ENCODE data around the gene SHROOM1. TPM values are rescaled to one million over a fixed set of nuclear protein-coding genes. Genes with fewer than 3 reads are reported as not detected.

The SHROOM1 gene
- total and polyA plus RNA-seq, 8 donors: 8.1 to 20.6 (median 10.0) TPM

DNA sequence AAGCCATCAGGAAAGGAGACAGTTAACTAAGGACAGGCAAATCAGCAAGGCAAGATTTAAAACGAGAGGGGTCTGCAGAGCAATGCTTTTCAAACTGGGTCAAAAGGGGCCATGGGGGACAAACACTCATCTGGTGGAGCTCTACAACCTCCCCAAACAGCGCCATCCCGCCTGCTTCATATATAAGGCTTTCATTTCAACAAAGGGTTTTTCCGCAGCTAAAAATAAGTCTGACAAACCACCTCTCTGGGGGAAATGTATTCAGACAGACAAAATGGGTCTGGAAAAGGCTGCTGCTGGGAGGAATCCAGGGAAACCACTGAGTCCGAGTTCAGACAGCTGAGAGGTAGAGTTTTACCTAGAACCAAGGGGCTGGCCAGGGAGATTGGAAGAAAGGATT is 45.1 kb downstream of the SHROOM1 start:
- Histone ChIP-seq H3K36me3 (no peaks in the 10 kb centered on the region), H3K27ac (no peak overlapping the region), H3K4me3 (no peak overlapping the region), H3K9me3 (no peaks in the 10 kb centered on the region), H3K27me3 (peaks cover 0 to 13% of the 10 kb centered on the region in 2 donors), H3K4me1 (peaks cover 0 to 7% of the 10 kb centered on the region in 2 donors)
- DNase-seq (no peak), ATAC-seq (no peak)
- intact Hi-C loops (cut with DNase I): no loop called here
- TF ChIP-seq, protein P1, sequence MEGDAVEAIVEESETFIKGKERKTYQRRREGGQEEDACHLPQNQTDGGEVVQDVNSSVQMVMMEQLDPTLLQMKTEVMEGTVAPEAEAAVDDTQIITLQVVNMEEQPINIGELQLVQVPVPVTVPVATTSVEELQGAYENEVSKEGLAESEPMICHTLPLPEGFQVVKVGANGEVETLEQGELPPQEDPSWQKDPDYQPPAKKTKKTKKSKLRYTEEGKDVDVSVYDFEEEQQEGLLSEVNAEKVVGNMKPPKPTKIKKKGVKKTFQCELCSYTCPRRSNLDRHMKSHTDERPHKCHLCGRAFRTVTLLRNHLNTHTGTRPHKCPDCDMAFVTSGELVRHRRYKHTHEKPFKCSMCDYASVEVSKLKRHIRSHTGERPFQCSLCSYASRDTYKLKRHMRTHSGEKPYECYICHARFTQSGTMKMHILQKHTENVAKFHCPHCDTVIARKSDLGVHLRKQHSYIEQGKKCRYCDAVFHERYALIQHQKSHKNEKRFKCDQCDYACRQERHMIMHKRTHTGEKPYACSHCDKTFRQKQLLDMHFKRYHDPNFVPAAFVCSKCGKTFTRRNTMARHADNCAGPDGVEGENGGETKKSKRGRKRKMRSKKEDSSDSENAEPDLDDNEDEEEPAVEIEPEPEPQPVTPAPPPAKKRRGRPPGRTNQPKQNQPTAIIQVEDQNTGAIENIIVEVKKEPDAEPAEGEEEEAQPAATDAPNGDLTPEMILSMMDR (IDR thresholded peaks at IDR 0.05): no peak

- DNase-seq (no peak), ATAC-seq (peak; percentile 41)
- Histone ChIP-seq H3K9me3 (no peaks in the 10 kb centered on the region), H3K4me1 (peaks cover 0 to 16% of the 10 kb centered on the region in 2 donors), H3K36me3 (no peaks in the 10 kb centered on the region), H3K27ac (no peak overlapping the region), H3K4me3 (no peak overlapping the region), H3K27me3 (peaks cover 0 to 46% of the 10 kb centered on the region in 2 donors)
- intact Hi-C loops (cut with DNase I): no loop called here
- TF ChIP-seq, protein P1 (IDR thresholded peaks at IDR 0.05): no peak
Measured at GRCh38 chr5:132782101-132782500, 48.3 kb downstream of the SHROOM1 start.

- no peak for ATAC-seq
- no peak overlapping the region for H3K27ac ChIP-seq
- H3K27me3 ChIP-seq: peaks cover 0 to 57% of the 10 kb centered on the region in 2 donors
- no peak overlapping the region for H3K4me3 ChIP-seq
- intact Hi-C loops (cut with DNase I): no loop called here
- H3K4me1 ChIP-seq: peaks cover 0 to 23% of the 10 kb centered on the region in 2 donors
- no peaks in the 10 kb centered on the region for H3K36me3 ChIP-seq
- no peaks in the 10 kb centered on the region for H3K9me3 ChIP-seq
- no peak for DNase-seq
- TF ChIP-seq, protein P1 (IDR thresholded peaks at IDR 0.05): no peak
Measured at GRCh38 chr5:132781029-132781428, 49.4 kb downstream of the SHROOM1 start.

DNA sequence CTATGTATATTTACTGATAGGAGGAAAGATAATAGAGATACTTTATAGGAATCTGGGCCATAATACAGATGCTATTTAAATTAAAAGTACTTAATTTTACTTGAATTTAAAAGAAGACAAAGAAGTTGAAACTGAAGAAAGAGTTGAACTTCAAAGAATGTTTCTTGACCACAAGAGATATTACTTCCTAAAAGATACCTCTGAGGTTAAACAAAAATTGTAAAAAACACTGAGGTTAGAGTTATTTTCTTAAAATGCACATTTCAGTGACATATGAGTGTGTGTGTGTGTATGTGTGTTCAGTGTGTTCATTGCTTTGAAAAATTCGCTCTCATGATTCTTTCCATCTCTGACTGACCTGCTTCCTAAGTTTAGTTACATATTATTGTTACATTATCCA is 49.9 kb downstream of the SHROOM1 start:
- ATAC-seq: no peak

GRCh38 chr5:132779961-132780360 is 50.5 kb downstream of the SHROOM1 start:
- no peak overlapping the region for H3K27ac ChIP-seq
- H3K36me3 ChIP-seq: no peaks in the 10 kb centered on the region
- H3K9me3 ChIP-seq: no peaks in the 10 kb centered on the region
- DNase-seq (no peak), ATAC-seq (no peak)
- H3K4me3 ChIP-seq: no peak overlapping the region
- TF ChIP-seq, protein P1 (IDR thresholded peaks at IDR 0.05): no peak
- peaks cover 0 to 67% of the 10 kb centered on the region in 2 donors for H3K27me3 ChIP-seq
- H3K4me1 ChIP-seq: peaks cover 9 to 33% of the 10 kb centered on the region in 2 donors
- intact Hi-C loops (cut with DNase I): no loop called here

More for the DNA sequence above, 49.9 kb downstream of the SHROOM1 start:
- Histone ChIP-seq H3K27ac (no peak overlapping the region), H3K27me3 (peaks cover 0 to 61% of the 10 kb centered on the region in 2 donors), H3K4me1 (peaks cover 3 to 27% of the 10 kb centered on the region in 2 donors), H3K9me3 (no peaks in the 10 kb centered on the region), H3K4me3 (no peak overlapping the region), H3K36me3 (no peaks in the 10 kb centered on the region)
- intact Hi-C loops (cut with DNase I): no loop called here
- TF ChIP-seq, protein P1 (IDR thresholded peaks at IDR 0.05): no peak
- no peak for DNase-seq

Data from left lung (tissue), 10 donors.